Activated CD8-positive, alpha-beta T cell treated with anti-CD3 and anti-CD28 coated beads for 36 hours (primary cell): ENCODE data around the gene KCNJ6. TPM values are rescaled to one million over a fixed set of nuclear protein-coding genes. Genes with fewer than 3 reads are reported as not detected.

Experiments
- ATAC-seq: fragments of 200-7000 bp; cut with Tn5 transposase; one replicate; pipeline ENCODE4 v1.10.0; 2021; ENCODE audit warnings: mild to moderate bottlenecking, moderate library complexity
- CTCF ChIA-PET: fragments of 350-600 bp; sonication (Branson Sonifier 250); formaldehyde crosslinking; loops from one replicate; lab custom pipeline; 2021; ENCODE audit warnings: antibody characterized with exemption; lab: Charles Lee
- POLR2A ChIA-PET: fragments of 350-600 bp; sonication (Branson Sonifier 250); formaldehyde crosslinking; loops from one replicate; lab custom pipeline; 2021; ENCODE audit warnings: antibody characterized with exemption; lab: Charles Lee
- DNase-seq: peaks from one replicate; pipeline ENCODE4 v3.0.0-alpha.2; 2020
- H3K27ac Mint-ChIP-seq: one replicate; pipeline ENCODE4 v1.8.0; 2021; ENCODE audit warnings: mild to moderate bottlenecking, mixed read lengths
- H3K27me3 Mint-ChIP-seq: one replicate; pipeline ENCODE4 v1.8.0; 2021; ENCODE audit warnings: mixed read lengths
- H3K36me3 Mint-ChIP-seq: one replicate; pipeline ENCODE4 v1.8.0; 2021; ENCODE audit warnings: low read depth, mixed read lengths
- H3K4me1 Mint-ChIP-seq: one replicate; pipeline ENCODE4 v1.8.0; 2021; ENCODE audit warnings: low read depth, mixed read lengths
- H3K4me3 Mint-ChIP-seq: one replicate; pipeline ENCODE4 v1.8.0; 2021; ENCODE audit warnings: mild to moderate bottlenecking, moderate library complexity, mixed read lengths
- H3K9me3 Mint-ChIP-seq: one replicate; pipeline ENCODE4 v1.8.0; 2021; ENCODE audit warnings: mixed read lengths
- CTCF ChIP-seq: fragments of 200-600 bp; IDR thresholded peaks from one replicate; pipeline ENCODE4 v1.8.0; 2022; ENCODE audit warnings: antibody characterized with exemption, mild to moderate bottlenecking
- intact Hi-C: fragments of 100-400 bp; cut with micrococcal nuclease; formaldehyde crosslinking; loops from one replicate; pipeline ENCODE4 v1.10.0; 2022
- total RNA-seq, 2 experiments: library from RNA; stranded (reverse); gene quantifications; one replicate each; pipeline ENCODE4 v1.2.3, GENCODE V29; 2021

Gene KCNJ6
- total RNA-seq, 2 experiments from 2014 or later = not detected

GRCh38 chr21:37658817-37659458 lies 257.3 kb downstream of the KCNJ6 start:
- H3K27ac Mint-ChIP-seq = no peak overlapping the region
- intact Hi-C loops = no loop called here
- H3K36me3 Mint-ChIP-seq = no peaks in the 10 kb centered on the region
- TF ChIP-seq CTCF = no peak
- H3K4me1 Mint-ChIP-seq = peaks cover 4% of the 10 kb centered on the region
- H3K9me3 Mint-ChIP-seq = no peaks in the 10 kb centered on the region
- ATAC-seq (no peak), DNase-seq (peak; percentile 3)
- CTCF ChIA-PET = interaction anchor here (1.2 kb wide), 1 partner anchor 16 kb away, joined by 3 read pairs; no protein-coding TSS in a partner anchor
- H3K27me3 Mint-ChIP-seq = peaks cover 10% of the 10 kb centered on the region
- no peak overlapping the region for H3K4me3 Mint-ChIP-seq
- POLR2A ChIA-PET = no interaction called here

GRCh38 chr21:37658121-37658816 lies 258.0 kb downstream of the KCNJ6 start:
- CTCF ChIA-PET = no interaction called here
- intact Hi-C loops = no loop called here
- POLR2A ChIA-PET = no interaction called here
- Mint-ChIP-seq H3K9me3 (no peaks in the 10 kb centered on the region), H3K4me1 (peaks cover 4% of the 10 kb centered on the region), H3K27ac (no peak overlapping the region), H3K36me3 (no peaks in the 10 kb centered on the region), H3K27me3 (peaks cover 10% of the 10 kb centered on the region), H3K4me3 (no peak overlapping the region)
- no peak for DNase-seq
- TF ChIP-seq CTCF = no peak
- no peak for ATAC-seq

- H3K36me3 Mint-ChIP-seq = no peaks in the 10 kb centered on the region
- peaks cover 8% of the 10 kb centered on the region for H3K27me3 Mint-ChIP-seq
- H3K4me1 Mint-ChIP-seq = peaks cover 4% of the 10 kb centered on the region
- H3K27ac Mint-ChIP-seq = no peak overlapping the region
- H3K4me3 Mint-ChIP-seq = no peak overlapping the region
- POLR2A ChIA-PET = no interaction called here
- ATAC-seq = no peak
- CTCF ChIA-PET = no interaction called here
- no peak for DNase-seq
- intact Hi-C loops = no loop called here
- no peak for TF ChIP-seq CTCF
- H3K9me3 Mint-ChIP-seq = no peaks in the 10 kb centered on the region
These were observed 259.4 kb downstream of the KCNJ6 start for GRCh38 chr21:37656899-37657298.

- no peaks in the 10 kb centered on the region for H3K36me3 Mint-ChIP-seq
- no peak for DNase-seq
- peaks cover 4% of the 10 kb centered on the region for H3K4me1 Mint-ChIP-seq
- H3K27ac Mint-ChIP-seq = no peak overlapping the region
- no peaks in the 10 kb centered on the region for H3K9me3 Mint-ChIP-seq
- ChIA-PET CTCF (interaction anchor here (1.1 kb wide), 1 partner anchor 56 kb away, joined by 4 read pairs; no protein-coding TSS in a partner anchor), POLR2A (interaction anchor here (0.6 kb wide), 1 partner anchor 413 kb away, joined by 4 read pairs; no protein-coding TSS in a partner anchor)
- TF ChIP-seq CTCF = no peak
- peaks cover 8% of the 10 kb centered on the region for H3K27me3 Mint-ChIP-seq
- intact Hi-C loops = no loop called here
- H3K4me3 Mint-ChIP-seq = no peak overlapping the region
- no peak for ATAC-seq
These were observed 260.5 kb downstream of the KCNJ6 start for GRCh38 chr21:37655611-37656300.
